GM18868 (cell line): ENCODE results near the gene ITPK1.
A peak's percentile ranks its signal among the peaks of the same experiment; 100 is the strongest.
"Not testable (repeated sequence)": the region's sequence is repeated elsewhere in the genome, so short reads cannot be mapped to it uniquely, and the experiment has no call there.

ENCODE experiments used
- ATAC-seq: cut with Tn5 transposase; IDR thresholded peaks from one replicate; pipeline ENCODE4 v1.9.1; 2021; ENCODE audit warnings: mild to moderate bottlenecking, moderate library complexity; ENCODE audit not compliant: unreplicated experiment

ITPK1 gene

GRCh38 chr14:93115821-93116675 lies at the start of gene ITPK1:
TSS of gene ITPK1 (minus strand) at chr14:93115925. CDS start at chr14:93115163, 762 bp downstream.
- ATAC-seq: peak; percentile 63

GRCh38 chr14:93163564-93163963 lies 47.8 kb upstream of the ITPK1 start:
- ATAC-seq: no peak

DNA sequence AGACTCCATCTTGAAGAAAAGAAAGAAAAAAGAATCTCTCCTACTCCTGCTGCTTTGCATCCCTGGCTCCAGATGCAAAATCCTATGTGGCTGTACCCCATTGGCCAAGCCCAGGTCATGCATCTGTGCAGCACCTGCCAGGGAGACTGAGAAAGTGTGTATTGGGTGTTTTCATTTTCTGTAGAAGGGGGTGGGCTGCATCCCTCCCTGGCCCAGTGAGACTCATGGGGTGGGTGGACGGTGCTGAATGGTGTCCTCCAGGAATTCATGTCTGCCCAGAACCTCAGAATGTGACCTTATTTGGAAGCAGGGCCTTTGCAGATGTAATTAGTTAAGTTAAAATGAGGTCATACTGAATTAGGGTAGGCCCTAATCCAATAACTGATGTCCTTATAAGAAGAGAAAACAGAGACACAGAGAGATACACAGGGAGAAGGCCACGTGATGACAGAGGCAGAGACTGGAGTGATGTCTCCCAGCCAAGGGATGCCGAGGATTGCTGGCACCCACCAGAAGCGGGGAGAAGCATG lies 45.8 kb upstream of the ITPK1 start:
- no peak for ATAC-seq

- ATAC-seq: no peak
Observed at GRCh38 chr14:93160353-93160801, 44.7 kb upstream of the ITPK1 start.

DNA sequence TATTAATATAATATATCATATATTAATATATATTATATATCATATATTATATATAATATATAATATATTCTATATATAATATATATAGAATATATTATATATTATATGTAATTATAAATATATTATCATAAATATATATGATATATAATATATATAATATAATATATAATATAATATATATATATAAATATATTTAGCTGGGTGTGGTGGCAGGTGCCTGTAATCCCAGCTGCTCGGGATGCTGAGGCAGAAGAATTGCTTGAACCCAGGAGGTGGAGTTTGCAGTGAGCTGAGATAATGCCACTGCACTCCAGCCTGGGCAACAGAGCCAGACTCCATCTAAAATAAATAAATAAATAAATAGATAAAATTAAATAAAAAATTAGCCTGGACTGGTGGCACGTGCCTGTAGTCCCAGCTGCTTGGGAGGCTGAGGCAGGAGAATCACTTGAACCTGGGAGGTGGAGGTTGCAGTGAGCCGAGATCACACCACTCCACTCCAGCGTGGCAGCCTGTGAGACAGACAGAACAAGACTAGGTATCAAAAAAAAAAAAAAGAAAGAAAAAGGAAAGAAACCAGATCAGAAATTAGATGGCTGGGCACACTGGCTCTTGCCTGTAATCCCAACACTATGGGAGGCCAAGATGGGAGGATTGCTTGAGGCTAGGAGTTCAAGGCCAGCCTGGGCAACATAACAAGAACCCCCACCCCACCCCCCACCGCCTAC lies 44.1 kb upstream of the ITPK1 start:
- ATAC-seq: not testable (repeated sequence)

GRCh38 chr14:93158349-93158748 lies 42.6 kb upstream of the ITPK1 start:
- not testable (repeated sequence) for ATAC-seq

DNA sequence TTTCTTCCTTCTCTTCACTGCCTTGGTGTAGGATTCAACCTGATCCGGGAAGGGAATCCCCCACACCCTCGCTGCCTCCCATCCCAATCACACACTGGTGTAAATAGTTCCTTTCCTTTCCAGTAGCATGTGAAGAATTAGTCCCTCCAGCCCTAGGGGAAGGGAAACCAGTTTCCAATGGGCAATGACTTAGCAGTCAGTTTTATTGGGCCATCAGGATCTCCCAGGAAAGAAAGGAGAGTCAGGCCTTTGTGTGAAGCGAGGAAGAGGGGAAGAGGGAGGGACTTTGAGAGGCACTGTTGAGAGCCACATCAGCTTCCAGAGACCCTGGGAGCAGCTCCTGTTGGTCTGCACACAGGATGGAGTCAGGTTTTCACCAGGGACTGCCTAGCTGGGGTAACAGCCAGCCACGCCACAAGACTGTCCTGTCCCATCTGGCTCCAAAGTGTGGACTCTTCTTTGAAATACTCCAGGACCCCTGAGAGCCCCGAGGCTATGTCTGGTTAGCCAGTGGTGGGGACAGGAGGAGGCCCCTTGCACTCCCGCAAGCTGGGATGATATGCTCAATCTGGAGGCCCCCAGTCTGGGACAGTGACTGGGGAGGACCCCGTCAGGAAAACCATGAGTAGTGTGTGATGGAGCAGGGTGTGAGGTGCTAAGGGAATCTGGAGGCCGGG lies 41.1 kb upstream of the ITPK1 start:
- no peak for ATAC-seq

- ATAC-seq: no peak
Observed at GRCh38 chr14:93155667-93156066, 39.9 kb upstream of the ITPK1 start.

GRCh38 chr14:93153121-93153520 lies 37.4 kb upstream of the ITPK1 start:
- ATAC-seq: no peak

DNA sequence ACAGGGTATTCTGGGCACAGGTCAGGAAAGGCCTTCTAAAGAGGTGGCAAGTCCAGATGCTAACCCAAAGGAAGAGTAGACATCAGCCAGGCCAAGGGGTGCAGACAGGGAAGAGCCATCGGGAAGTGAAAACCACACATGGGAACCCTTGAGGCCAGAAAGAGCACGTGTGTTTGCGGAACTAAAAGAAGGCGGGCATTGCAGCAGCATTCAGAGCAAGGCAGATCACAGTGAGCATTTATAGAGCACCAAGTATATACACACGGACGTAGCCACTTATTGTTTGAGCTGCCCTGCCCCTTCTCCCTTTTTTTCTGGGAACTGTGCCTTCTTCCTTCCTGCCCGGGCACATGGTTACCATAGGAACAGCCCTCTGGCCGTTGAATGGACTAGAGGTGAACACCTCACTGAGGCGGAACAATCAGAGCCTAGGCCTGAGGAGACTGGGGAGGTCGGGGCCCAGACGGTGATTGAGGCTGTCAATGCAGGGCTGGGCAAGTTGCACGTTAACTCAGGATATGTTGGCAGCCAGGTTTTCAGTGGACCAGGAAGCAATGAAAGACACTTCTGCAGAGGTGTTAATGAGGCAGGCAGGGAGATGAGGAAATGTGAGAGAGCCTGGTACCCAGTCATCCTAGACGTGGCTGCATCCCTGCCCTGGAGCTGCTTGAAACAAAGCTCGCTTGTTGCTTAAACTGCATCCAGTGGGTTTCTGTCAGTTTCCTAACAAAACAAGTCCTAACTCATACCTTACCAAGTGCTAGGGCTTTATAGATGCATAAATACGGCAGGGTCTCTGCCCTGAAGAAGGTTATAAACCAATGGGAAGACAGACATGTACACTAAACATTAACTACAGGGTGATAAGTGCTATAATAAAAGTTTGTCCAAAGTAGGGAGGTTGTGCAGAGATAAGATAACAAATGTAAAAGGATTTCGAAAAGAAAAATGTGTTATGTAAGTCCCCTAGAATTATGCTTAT lies 34.8 kb upstream of the ITPK1 start:
- ATAC-seq: no peak

- ATAC-seq: no peak
Observed at GRCh38 chr14:93148979-93149378, 33.3 kb upstream of the ITPK1 start.

- ATAC-seq: no peak
Observed at GRCh38 chr14:93146119-93146518, 30.4 kb upstream of the ITPK1 start.

- no peak for ATAC-seq
Observed at GRCh38 chr14:93142854-93143652, 27.3 kb upstream of the ITPK1 start.

DNA sequence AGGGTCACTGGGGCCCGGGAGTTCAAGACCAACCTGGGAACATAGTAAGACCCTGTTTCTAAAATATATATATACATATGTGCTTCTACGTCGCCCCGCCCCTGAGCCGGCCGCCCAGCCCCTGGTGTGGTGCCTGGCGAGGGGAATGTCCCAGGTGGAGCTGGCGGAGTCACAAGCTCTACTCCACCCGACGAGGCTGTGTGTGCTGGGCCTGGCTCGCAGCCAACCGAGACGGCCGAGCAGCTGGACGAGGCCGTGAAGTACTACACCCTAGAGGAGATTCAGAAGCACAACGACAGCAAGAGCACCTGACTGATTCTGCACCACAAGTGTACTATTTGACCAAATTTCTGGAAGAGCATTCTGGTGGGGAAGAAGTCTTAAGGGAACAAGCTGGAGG lies 22.1 kb upstream of the ITPK1 start:
- ATAC-seq: no peak

DNA sequence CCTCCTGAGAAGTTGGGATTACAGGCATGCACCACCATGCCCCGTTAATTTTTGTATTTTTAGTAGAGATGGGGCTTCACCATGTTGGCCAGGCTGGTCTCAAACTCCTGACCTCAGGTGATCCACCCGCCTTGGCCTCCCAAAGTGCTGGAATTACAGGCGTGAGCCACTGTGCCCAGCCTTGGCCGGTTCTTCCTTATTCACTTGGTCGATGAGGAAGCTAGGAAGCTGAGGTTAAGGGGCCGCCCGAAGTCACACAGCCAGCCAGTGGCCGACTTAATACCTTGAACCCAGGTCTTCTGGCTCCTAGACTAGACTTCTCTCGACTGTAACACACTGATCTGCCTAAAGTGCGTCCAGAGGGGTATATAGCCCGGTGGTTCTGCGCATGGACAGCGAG lies 20.8 kb upstream of the ITPK1 start:
- not testable (repeated sequence) for ATAC-seq

DNA sequence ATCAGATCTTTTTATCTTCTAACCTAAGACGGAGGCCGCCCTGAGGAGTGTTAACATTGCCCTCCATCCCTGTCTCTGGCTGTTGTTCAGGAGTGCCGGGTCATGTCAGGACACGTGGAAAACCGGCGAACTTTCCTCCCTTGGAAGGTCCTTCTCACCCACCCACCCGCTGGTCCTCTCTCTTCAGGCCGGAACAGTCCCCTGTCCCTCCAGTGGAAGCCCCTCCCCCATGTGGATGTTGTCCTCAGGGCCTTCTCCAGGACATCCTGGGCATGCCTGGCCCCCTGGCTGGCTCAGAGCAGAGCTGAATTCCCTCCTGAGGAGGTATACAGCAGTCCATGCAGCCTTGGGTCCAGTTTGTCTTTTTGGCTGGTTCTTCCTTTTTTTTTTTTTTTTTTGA lies 20.3 kb upstream of the ITPK1 start:
- no peak for ATAC-seq

- no peak for ATAC-seq
Observed at GRCh38 chr14:93135399-93135798, 19.7 kb upstream of the ITPK1 start.

GRCh38 chr14:93133464-93133863 lies 17.7 kb upstream of the ITPK1 start:
- ATAC-seq: no peak

DNA sequence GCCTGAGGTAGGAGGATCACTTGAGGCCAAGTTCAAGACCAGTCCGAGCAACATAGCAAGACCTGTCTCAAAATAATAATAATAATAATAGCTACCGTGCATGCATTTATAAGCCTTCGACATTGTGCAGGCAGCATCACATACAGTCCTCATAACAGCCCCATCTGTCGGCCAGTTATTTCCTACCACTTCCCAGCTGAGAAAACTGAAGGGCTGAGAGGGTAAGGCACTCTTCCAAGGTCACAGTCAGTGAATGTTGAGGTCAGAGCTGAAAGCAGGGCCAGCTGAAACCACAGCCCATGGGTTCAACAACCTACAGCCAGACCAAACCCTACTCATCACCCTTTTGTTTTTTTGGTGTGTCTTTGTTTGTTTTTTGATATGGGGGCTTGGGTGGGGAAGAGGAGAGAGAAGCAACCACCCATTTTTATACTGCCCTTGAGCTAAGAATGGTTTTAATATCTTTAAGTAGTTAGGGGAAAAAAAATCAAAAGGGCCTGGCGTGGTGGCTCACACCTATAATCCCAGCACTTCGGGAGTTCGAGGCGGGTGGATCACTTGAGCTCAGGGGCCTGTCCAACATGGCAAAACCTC lies 16.8 kb upstream of the ITPK1 start:
- ATAC-seq: no peak
